Measurements from ENCODE around the gene ITPR1.

The ITPR1 gene

DNA sequence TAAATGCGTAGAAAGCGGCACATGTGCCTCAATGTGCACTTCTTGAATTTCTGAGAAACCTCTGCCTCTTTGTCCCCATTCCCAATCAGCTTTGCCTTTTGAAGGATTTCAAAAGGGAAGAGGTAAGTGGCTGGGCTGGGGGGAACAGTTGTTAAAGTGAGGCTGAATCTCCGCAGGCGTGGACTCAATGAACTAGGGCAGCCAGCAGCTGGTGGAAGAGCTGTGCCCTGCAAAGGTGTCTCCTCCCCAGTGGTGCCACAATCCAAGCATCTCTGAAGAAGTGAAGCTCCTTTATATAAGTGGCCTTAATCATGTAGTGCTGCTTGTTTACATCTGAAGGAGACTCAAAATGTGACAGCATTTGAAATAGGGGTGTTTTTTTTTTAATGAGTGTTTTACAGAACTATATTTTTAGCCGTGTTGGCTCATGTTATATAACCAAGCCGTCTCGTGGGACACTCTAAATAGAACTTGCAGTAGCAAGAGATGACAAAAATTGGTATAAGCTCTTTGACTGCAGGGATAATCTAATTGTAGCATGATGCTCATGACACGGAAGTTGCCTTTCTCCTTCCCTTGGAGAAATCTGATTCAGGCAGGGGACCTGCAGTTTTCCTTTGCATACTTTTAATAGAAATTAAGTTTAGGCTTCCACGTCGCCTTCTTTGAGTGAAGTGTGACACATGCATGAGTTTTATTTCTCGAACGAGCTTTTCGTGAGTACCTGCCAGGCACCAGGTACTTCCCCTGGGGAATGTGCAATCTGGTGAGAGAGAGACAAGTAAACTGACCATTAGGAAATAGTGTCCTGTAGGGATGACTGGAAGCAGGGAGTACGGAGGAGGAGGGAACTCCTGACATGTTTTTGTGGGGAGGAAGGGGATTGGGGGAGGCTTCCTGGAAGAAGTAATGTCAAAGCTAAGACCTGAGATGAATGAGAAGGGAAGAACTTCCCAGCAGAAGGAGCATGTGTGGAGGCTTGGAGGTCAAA is 306.4 kb downstream of the ITPR1 start:
- DNase-seq (ENCODE audit: extremely low read depth in 1 of 2, low read depth in 1 of 2) = no peak

DNA sequence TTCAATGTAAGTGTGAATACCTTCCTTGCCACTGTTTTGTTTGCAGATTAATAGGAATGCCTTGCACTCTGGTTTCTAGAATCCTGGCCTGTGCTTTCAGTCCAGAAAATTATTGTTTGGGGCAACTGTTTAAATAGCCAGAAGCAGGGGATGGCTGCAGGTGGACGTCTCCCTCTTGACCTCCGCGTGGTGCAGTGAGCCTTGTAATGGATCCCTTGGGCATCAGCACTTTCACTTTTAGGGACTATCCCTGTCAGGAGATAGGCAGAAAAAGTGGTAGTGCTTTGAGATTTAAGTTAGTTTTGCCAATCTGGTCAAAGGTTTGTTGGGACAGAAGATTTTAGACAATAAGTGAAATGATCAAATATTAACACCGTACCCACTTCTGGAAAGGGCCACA is 307.4 kb downstream of the ITPR1 start:
- DNase-seq (ENCODE audit: extremely low read depth in 1 of 2, low read depth in 1 of 2) = no peak

DNA sequence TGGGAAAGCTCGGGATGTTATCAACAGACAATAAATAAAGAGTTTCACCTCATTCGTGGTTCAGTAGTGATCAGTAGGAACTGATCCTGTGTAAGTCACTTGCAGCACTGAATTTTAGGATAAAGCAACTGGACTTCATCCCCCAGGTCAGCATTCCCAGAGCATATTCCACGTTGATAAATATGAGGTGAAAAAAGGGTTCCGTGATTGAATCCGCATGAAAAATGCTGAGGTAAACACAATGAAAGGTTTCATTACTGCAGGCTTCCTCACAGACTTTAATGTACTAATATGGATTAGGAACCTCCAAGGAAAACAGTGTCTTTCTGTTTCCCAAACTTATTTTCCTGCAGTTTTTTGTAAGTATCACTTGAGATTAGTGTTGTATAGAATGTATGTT is 308.7 kb downstream of the ITPR1 start:
- no peak for DNase-seq (ENCODE audit: extremely low read depth in 1 of 2, low read depth in 1 of 2)

DNA sequence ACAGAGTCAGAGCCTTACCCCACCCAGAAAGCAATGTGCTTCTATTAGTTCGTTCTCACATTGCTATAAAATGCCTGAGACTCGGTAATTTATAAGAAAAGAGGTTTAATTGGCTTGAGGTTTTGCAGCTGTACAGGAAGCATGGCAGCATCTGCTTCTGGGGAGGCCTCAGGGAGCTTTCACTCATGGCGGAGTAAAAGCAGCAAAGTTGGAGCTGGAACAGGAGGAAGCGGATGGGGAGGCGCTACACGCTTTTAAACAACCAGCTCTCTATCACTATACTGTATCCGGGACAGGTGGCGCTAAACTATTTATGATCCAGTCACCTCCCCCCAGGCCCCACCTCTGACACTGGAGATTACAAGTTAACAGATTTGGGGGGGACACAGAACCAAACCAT is 309.8 kb downstream of the ITPR1 start:
- no peak for DNase-seq (ENCODE audit: extremely low read depth in 1 of 2, low read depth in 1 of 2)

DNA sequence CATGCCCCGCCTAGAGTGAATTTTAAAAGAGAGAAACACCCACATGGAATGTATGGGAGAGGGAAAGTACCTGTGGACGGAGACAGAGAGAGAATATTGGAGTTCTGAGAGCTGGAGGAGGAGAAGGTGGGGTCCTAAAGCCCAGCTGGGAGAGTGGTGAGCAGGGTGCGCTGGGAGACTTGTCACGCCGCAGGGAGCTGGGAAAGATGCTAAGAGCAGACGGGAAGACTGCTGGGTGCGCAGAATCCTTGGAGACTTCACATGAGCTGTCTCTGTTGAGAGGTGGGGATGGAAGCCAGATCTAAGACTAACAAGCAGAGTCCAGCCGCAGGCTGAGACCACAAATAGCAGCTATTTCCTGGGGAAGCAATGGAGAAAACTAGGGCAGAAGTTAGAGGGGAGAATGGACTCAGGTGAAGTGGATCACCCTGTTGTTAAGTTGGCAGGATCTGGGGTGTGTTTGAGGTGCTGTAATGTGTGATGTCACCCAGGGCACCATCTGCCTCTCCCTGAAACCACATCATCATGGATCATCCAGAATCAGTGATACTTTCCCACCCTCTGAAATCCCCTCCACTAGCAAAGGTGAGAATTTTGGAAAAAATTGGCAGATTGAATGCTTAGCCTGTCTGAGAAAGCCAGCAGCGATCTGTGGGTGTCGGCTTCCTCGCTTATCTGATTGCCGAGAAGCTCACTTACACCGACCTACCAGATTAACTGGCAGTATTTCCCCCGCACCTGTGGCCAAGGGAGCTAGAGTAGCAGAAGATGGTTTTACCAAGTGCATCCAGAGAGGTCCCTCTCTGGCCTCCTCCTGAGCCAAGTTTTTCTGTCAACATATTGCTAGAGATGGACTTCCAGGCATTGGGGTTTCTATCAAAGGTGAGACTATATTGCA is 311.3 kb downstream of the ITPR1 start:
- DNase-seq (ENCODE audit: extremely low read depth in 1 of 2, low read depth in 1 of 2) = peak in 1 of 2 donors; percentile 43

DNA sequence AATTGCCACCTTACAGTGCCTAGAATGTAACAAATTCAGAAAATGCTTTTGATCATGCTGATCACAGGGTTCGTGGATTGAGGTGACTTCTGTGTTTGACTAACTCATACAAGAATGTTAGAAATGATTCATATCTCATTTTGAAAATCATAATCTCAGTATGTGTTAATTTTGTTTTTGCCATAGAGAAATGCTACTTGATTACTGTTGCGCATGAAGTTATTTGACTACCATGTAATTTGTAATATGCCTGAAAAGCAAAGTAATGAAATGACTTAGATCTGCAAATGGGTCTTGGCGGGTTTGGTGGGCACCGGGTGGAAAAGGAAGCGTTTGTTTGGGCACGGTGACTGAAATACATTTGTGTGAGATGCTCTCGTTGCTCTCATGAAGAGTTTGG is 312.5 kb downstream of the ITPR1 start:
- DNase-seq (ENCODE audit: extremely low read depth in 1 of 2, low read depth in 1 of 2) = peak in 1 of 2 donors; percentile 53

DNA sequence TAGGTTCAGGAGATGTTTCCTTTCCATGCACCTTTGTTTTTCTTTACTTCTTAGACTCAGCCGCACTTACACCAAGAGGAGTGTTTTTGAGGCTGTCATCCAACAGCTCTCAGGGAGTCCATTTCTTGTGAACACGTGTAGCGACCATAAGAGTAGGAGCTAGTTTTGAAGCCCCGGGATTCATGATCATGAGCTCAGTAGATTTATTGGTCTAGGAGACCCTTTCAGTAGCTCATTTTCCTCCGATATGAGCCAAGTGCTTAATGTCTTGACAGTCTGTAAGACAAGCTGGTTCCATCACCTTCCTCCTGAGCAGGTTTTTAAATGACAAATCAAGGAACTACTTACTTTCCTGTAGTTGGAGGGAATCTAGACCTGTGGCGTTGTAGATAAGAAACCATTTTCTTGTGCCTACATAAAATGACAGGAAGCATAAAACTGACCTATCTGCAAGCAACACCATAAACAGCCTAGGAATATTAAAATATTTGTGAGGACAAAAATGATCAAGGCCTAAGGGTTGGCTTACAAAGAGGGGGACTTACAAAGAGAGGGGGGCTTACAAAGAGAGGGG is 313.5 kb downstream of the ITPR1 start:
- DNase-seq (ENCODE audit: extremely low read depth in 1 of 2, low read depth in 1 of 2) = no peak

DNA sequence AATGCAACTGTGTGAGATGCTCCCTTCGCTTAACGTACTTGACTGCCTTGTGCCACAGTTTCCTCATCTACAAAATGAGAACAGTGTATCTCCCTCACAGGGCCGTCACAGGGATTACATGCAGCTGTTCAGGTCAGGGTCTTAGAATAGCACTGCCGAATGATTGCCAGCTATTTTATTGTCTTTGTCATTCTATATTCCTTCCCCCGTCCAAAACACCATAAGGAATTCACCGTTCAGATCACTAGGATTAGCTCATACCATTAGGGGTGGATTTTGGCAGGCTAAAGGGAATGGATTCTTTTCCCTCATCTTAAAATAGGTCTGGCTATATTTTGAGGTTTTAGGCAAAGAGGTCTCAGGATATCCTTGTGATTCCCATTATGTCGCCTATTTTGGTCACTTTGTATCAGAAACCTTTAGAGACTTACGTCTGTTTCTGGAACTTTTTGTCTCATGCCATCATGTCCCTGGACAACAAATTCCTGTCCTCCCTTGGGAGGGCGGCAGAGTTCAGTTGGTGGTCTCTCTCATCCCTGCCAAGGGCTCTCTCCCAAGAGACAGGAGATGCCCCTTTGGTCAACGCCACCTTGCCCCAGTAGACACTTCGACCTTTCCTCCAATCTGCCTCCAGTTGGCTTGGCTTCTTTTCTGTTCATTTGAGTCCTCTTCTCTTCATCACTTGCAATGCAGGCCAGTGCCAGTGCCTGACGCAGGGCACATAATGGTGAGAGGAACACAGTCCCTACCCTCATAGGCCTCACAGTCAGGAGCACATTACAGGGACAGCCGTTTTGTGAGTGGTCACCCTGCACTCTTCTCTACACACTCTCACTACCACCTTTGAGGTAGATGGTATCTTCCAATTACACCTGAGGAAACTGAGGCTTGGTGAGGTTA is 314.5 kb downstream of the ITPR1 start:
- no peak for DNase-seq (ENCODE audit: extremely low read depth in 1 of 2, low read depth in 1 of 2)

DNA sequence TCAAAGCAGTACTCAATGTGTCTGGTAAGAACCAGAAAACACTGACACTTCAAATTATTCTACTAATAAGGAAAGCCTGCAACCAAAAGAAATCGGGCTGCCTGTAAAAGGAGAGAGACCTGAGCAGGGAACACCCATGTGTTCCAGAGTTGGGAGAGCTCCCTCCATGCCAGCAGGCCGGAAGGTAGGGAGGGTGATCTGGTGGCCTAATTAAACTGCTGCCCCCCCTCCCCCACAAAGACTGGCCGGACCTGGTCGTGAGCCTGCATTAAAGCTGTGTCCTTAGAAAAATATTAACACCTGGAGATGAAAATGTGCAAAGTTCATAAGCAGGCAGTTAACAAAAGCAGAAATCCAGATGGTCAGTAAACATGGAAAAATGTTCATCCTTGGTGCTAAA is 315.5 kb downstream of the ITPR1 start:
- no peak for DNase-seq (ENCODE audit: extremely low read depth in 1 of 2, low read depth in 1 of 2)

DNA sequence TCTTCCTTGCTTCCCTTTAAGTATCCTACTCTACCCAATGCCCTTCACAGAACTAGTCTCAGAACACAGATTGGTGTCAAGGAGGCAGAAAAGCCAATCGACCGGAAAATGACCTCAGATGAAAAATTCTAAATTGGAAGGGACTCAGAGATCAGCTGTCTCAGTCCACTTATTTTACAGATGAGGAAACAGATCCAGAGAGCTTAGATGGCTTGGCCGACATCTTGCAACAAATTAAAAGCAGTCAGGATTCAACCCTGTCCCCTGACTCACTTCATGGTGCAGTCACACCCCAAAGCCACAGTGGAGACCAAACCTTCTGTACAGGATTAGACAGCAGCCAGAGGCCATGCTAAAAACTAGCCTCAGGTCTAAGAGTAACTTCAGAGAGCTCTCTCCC is 316.8 kb downstream of the ITPR1 start:
- no peak for DNase-seq (ENCODE audit: extremely low read depth in 1 of 2, low read depth in 1 of 2)

DNA sequence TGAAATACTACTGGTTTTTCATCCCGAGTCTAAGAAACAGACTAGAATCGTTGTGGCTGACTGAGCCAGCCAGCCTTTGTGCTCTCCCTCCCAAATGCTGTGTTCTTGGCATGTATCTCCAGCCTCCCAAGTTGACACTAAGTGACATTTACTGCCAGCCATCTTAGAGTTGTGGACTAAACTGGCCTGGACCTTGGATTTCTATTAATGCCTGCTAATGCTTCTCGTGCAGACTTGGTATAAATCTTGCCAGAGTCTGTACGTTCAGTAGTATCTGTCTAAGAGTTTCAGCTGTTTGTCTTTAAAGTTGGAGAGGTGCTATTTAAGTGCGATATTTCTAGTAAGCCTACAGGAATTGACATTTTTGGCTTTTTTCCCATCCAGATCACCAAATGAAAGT is 319.4 kb downstream of the ITPR1 start:
- no peak for DNase-seq (ENCODE audit: extremely low read depth in 1 of 2, low read depth in 1 of 2)

DNA sequence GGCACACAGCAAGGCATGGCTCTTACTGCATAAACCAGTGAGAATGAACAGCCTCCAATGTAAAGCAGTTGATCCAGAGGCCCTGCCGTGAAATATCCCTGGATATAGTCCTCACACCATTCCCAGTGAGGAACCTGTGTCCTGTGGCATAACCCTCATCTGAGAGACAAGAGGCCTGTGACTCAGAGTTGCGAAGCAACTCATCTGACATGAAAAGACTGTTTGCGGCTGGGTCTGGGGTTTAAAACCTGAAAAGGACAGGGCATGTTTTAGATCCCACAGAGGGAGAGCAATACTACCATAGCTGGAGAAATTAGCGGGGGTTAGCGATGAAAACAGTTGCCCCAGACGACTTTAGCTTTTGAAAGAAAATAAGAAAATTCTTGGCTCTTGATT is 320.8 kb downstream of the ITPR1 start:
- no peak for DNase-seq (ENCODE audit: extremely low read depth in 1 of 2, low read depth in 1 of 2)

DNA sequence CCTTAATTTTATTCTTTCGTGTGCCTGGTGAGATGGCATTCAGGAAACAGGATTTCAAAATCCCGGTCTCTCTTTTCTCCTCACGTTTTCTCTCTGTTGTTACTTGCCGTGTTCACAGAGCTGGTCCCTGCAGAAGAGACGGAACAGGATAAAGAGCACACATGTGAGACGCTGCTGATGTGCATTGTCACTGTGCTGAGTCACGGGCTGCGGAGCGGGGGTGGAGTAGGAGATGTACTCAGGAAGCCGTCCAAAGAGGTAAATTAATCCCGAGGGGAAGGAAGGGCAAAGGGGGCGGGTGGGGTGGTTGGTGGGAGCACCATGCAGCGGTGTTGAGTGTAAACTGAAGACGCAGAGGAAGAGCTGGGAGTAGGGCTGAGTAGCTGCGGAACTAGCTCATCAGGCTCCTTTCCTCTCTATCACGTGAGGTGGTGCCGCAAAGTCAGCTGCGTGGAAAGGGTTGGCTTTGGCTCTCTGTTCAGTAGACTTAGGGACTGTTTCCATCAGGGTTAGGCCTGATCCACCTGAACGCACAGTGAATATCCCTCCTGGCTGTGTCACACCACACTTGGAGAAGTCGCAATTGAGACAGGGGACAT is 321.3 kb downstream of the ITPR1 start:
- DNase-seq (ENCODE audit: extremely low read depth in 1 of 2, low read depth in 1 of 2) = no peak

DNA sequence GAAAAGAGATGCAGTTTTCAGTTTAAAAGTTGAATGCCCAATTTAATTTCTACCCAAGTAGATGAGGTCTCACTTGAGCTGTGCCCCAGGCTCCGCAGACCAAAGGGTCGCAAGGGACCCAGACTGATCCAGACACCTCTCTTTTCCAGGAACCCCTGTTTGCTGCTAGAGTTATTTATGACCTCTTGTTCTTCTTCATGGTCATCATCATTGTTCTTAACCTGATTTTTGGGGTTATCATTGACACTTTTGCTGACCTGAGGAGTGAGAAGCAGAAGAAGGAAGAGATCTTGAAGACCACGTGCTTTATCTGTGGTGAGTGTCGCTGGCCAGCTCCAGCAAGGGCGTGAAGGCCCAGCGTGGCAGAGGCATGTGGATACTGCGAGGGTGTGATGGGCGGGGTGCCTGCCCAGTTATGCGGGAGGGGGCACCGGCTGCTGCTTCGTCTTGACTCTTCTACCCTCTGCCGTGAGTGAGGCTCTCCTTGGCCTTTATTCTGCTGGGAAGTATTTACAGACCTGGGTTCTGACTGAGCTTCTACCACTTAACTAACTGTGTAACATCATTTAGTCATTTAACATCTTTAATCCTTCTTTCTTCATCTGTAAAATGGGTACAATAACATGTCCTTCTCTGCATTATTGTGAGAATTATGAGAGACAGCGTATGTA is 321.9 kb downstream of the ITPR1 start:
- no peak for DNase-seq (ENCODE audit: extremely low read depth in 1 of 2, low read depth in 1 of 2)

DNA sequence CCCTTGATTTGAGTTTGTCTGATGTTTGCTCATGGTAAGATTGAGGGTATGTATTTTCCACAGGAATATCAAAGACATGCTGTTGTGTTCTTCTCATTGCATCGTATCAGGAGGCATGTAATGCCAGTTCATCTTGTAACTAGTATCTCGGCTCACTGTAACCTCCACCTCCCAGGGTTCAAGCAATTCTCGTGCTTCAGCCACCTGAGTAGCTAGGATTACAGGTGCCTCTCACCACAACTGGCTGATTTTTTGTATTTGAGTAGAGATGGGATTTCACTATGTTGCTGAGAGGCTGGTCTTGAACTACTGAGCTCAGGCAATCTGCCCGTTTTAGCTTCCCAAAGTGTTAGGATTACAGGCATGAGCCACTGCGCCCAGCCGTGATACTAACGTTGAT is 323.2 kb downstream of the ITPR1 start:
- no peak for DNase-seq (ENCODE audit: extremely low read depth in 1 of 2, low read depth in 1 of 2)

DNA sequence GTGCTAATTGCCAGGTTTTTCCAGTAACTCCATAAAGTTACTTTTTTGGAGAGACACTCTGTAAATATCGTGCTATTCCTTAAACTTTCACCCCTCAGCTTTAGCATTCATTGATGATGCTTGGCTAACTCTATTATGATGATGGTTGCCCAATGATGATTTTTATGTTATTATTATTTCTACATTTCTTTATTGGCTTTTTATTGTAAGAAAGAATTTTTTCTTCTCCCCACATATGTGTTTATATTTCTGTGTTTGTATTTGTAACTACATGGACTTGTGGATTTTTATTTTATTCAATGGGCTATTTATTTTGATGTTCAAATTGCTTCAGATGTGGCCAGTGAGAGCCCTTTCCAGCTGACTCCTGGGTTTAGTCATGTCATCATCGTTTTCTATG is 323.6 kb downstream of the ITPR1 start:
- DNase-seq (ENCODE audit: extremely low read depth in 1 of 2, low read depth in 1 of 2) = no peak

DNA sequence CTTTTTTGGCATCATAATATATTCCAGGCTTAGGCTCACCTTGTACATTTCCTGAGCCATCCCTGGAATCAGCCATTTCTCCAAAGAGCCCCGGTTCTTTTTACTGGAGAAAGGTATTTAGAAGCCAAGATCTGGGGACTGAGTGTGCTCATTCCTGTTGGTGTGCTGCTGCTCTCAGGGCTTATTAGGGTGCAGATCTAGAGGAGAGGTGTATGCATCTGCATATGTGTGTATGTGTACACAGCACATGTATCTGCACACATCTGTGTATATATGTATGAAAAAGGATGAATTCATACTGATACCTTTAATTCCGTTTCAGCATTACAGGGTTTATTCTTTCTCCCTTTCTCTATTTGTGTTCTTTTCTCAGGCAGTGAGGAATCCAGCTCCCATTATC is 324.0 kb downstream of the ITPR1 start:
- DNase-seq (ENCODE audit: extremely low read depth in 1 of 2, low read depth in 1 of 2) = no peak

DNA sequence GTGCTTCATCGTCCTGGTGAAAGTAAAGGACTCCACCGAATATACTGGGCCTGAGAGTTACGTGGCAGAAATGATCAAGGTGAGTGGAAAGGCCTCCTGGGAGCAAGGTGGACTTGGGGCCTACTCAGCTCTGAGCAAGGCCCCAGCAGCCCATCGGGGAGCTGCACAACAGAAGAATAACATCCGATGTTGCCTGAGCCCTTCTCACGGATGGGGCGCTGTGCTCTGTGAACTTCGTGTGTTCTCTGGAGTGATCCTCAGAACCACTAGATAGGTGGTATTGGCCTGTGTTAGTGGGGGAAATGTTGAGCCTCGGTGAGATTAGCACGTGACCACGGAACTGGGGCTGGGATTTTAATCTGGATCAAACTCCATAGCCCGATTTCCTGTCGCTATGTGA is 325.0 kb downstream of the ITPR1 start:
- DNase-seq (ENCODE audit: extremely low read depth in 1 of 2, low read depth in 1 of 2) = no peak

DNA sequence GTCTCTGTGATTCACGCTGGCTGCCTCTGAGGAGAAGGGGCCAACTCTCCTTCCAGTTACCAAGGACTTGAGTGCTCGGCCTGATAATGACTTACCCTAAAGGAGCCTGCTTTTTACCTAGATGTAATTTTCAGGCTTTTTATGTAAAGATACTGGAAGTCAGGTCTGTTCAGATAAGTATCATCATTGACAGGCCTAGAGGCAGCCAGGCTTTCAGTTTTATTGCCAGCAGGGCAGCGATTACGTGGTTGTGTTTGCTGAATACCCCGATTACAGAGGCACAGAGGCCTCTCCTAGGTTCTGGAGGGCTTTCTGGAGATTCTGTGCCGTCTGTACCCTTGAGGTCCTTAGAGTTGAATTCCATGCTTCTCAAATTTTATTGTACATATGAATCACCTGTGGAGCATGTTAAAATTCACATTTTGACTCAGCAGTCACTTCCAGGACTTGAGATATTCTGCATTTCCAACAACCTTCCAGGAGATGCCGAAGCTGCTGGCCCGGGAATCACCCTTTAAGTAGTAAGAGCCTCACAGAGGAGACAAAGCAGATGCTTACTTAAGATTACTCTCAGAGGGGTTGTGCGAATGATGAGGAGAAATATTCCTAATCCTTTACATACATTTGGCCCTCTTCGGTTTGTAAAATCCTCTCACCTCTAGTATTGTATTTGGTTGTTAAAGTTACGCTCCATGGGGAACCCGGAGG is 326.0 kb downstream of the ITPR1 start:
- no peak for DNase-seq (ENCODE audit: extremely low read depth in 1 of 2, low read depth in 1 of 2)
